Stimulated activated CD8-positive, alpha-beta memory T cell treated with anti-CD3 and anti-CD28 coated beads, Interleukin-7, amount 100 ng/mL, for 48 hours (primary cell): Measurements from ENCODE around the gene ITGB8.
"Not testable (repeated sequence)": the region's sequence is repeated elsewhere in the genome, so short reads cannot be mapped to it uniquely, and the experiment has no call there.

Experiments used
- DNase-seq, 2 donors: peaks; one replicate each; pipeline ENCODE4 v3.0.0-alpha.2; 2020; ENCODE audit warnings: low read depth in 1 of 2; ENCODE audit errors: extremely low read depth in 1 of 2

Gene ITGB8

DNA sequence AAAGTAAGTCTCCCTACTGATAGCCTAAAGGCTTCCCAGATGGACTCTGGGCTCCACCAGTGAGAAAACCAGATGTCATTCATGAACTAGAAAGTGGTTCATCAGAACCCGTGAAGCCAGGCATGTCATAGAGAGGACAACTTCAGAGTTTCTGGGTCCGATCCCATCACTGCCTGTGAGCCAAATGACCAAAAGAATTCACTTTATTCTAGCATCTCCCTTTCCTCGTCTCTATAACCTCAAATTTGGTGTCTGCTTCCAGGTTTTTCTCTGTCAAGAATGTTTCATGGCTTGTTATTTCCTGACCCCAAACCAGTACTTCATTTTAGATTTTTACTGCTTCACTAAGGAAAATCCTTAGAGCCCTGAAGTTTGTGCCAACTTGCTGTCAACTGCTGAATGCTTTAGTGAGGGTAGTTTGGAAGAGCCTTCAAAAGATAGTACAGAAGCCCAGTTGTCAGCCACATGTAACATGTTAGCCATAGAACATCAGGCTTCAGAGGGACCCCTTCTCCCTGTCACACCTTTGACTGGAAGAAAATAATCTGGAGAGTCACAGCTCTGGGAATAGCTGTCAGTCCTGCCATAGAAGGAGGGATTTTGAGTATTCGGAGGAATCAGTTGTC is 34.0 kb downstream of the ITGB8 start:
- DNase-seq, result no peak

DNA sequence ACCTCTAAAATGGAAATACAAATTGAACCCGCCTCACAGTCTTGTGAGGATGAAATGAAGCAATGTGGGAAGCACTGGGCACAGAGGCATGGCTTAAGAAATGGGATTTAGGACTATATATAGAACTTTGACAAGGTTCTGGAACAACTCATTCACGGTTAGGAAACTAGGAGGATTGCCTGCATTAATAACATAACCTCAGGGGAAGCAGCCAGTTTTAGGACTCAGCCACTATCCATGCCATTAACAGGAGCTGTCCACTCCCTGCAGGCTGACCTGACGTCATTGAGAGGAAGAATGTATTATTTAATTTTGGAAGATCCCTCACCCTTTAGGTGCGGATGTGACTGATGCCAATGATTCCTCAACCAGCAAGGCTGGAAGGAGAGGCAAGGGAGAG is 34.8 kb downstream of the ITGB8 start:
- no peak for DNase-seq

DNA sequence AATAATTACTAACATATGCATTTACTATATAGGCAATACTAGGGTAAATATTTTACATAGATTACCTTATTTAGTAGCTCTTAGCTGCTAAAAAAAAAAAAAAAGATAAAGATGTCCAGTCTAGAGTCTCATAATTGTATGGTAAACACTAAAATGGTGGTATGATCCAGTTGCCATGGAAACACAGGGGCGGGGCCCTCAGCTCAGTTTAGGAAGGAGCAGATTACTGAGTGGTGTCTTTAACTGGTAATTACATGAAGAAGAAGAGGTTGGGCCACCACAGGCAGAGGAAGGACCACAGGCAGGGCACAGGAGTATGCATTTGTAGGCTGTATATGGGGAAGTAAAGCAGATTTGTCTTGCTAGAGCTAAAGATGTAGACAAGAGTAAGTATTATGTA is 43.7 kb downstream of the ITGB8 start:
- DNase-seq, result no peak

DNA sequence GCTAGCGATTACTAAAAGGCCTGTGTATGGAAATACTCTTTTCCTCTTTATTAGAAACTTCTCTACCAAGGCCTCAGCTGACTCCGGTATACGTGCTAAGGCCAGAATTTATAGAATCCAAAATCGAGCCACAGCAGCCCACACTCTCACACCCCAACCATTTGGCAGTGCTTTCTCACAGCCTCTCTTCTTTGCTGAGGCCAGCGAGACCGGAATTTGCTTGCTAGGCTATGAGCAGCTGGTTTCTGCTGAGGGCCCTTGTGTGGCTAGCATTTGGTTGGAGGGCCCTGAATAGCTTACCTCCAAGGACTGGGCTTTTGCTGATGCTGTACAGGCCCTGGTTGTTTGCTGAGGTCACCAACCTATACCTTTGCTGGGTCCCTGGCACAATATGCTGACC is 46.1 kb downstream of the ITGB8 start:
- no peak for DNase-seq

DNA sequence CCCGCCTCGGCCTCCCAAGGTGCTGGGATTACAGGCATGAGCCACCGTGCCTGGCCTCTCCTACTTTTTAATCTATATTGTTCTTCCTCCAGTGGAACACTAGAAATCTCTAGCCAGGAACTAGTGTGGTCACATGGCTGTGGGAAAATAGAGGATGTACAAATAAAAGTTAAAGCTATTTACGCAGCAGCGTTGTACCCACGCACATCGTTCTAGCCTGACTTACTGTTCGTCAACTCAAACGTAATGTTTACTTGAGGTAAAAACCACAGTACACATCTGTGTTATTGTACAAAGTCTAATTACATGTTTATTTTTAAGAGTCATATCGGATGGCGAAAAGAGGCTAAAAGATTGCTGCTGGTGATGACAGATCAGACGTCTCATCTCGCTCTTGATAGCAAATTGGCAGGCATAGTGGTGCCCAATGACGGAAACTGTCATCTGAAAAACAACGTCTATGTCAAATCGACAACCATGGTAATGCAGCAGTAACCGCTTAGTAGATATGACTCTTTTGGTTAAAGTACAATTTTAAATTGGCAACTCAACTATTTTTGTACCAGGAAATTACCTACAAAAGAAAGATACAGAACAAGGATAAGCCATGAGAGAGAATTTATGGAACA is 50.8 kb downstream of the ITGB8 start:
- DNase-seq, result no peak

DNA sequence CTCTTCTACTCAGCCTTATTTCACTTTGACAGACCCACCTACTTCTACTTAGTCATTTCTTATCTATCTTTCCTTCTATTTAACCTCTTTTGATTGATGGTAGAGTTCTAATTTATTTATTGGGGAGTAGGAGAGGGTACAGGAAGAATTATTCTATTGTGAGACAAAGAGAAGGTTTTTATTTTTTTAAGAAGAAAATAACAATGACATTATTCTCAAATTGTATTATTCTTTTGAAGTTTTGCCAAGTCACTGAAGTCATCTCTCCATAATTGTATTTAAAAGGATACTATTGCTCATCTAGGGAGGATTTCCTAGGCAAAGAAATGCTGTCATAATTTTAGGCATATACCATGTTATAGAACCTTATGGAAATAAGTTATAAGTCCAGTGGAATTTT is 52.7 kb downstream of the ITGB8 start:
- DNase-seq, result no peak

DNA sequence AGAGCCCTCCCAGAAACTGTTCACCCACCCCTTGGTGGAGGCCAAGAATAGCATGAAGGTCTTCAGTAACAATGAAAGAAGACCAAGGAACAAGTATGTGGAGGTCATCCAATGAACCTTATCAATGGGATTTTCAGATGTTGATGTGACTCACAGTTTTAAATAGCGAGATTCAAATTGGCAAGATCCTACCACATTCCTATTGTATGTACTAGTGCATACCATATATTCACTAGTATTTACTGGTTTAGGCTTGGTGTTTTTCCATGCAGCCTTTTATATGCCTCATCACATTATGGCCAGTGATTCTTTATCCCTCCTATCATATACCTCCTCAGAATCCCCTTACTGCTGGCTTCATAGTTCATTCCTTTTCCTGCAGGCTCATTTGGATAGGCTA is 54.4 kb downstream of the ITGB8 start:
- DNase-seq, result no peak

DNA sequence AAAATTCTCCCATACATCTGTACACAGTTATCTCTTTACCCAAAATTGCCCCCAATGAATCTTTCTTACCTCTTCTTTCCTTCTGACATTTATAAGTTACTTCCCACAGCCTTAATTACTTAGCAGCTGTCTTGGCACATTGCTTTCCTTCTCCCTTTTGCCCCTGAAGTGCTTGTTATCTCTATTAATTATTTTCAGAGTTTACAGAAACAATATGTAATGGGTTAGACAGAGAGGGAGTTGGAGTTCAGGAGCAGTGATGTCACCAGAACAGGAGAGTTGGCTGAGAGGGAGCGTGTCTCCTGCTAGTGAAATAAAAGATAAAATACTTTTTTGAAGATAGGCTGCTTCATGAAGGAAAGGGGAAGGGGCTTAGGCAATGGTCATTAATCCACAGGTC is 57.4 kb downstream of the ITGB8 start:
- DNase-seq, result no peak

DNA sequence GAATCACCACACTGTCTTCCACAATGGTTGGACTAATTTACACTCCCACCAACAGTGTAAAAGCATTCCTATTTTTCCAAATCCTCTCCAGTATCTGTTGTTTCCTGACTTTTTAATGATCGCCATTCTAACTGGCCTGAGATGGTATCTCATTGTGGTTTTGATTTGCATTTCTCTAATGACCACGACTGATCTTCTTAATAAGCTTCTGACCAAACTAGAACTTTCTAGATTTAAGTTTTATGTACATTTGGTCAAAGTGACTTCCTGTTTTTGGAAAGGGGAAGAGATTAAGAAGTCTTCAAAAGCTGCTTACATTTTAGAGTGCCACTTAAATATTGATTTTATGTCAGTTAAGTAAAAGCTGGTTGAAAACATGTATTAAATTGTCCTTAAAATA is 58.5 kb downstream of the ITGB8 start:
- not testable (repeated sequence) for DNase-seq

DNA sequence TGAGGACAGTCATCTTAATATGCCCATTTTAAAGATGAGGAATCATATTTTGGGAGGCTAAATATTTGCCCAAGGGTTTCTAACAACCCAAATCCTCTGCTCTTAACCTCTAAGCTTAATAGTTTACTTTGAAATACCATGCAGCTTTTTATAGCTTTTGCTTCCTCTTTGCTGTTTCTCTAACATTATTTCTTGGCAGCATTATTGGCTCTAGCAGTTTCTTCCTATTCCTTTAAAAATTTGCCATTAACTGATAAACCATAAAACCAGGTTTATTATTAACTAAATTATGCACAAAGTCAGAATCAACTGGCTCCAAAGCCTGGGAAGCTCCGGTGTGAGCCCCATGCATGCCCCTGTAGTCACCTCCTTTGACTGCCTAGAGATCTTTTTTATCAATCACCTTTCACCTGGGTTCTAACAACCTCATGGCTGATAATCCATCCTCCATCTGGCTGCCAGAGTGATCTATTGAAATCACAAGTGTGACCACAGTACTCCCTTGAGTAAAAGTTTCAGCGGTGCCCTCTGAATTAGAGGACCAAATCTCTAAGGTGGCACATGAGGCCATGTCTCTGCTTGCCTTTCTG is 62.4 kb downstream of the ITGB8 start:
- DNase-seq, result no peak

DNA sequence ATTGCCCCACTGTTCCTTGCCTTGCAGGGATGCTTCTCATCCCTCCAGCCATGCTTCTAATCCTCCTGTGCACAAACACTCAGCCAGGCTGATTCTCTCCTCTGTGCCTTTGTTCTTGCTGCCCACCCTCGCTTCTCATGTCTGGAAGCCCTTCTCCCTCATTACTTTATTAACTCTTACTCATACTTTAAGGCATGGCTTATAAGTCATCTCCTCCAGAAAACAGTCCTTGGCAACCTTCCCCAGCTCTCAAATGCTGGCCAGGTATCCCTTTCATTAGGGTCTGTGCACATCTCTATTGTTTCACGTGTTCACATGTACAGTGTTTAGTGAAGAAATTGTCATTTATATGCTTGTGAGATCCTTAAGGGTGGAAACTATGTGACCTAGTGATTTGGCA is 62.9 kb downstream of the ITGB8 start:
- no peak for DNase-seq

DNA sequence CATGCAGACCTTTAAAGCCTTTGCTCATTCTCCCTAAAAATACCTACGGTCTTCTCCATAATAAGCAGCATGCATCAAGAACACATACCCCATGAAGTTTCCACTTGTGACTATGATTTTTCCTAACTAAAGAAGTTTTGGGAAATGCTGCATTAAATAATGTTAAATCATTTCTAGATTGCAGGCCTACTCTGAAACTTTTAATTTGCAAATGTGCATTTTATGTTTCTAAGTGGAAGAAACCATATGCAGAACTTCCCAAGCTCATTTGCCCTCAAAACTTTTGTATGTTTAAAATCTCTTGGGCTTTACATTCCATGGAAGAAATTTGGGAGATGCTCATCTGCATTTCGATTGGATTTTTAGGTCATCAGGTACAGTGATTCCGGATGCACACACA is 63.6 kb downstream of the ITGB8 start:
- no peak for DNase-seq

DNA sequence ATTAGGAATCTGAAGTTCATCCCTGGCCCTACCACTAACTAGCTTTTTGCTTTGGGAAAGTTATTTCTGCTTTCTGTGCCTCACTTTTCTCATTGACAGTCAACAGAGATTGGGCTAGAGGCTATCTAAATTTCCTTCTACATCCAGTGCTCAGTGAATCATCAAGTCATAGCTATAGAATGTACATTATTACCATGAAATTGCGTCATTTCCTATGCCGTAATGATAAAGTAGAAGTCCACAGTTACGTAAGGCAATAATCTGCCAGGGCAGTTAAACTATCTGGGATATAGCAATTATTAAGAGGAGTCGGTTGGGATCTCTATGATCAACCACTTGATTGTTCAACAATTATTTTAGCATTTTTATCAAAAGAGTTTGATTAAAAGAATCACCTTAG is 64.4 kb downstream of the ITGB8 start:
- no peak for DNase-seq

DNA sequence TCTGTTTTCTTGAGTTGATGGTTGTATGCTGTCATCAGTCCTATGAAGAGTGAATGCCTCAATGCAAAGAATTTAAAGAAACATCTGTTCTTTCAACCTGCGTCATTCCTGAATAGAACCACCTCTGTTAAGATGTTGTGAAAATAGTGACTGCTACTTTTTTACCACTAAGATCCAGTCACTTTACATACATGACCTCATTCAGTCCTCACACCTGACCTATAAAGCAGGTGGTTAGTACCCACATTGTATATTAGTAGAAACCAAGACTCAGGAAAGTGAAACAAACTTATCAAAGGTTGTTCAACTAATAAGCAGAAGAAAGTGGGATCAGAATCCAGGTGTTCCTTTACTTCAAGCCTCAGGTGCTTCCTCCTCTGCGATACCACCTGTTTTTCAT is 64.8 kb downstream of the ITGB8 start:
- DNase-seq, result no peak

DNA sequence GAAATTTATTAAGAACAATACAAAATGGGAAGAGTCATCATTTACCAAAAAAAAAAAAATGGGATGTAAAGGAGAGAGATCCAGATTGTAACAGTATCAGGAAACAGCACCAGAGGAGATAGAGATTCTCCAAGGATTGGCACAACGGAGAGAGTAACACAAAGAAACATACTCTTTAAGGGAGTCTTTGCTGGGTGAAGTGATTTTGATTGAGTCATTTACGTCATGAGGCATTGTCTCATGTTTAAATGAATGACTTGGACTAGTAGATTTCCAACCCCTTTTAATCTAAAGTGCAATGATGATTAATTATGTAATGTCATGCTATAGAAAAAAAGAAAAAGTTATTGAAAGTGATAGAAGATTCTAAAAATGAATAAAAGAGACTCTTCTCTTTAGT is 68.8 kb downstream of the ITGB8 start:
- DNase-seq, result no peak

DNA sequence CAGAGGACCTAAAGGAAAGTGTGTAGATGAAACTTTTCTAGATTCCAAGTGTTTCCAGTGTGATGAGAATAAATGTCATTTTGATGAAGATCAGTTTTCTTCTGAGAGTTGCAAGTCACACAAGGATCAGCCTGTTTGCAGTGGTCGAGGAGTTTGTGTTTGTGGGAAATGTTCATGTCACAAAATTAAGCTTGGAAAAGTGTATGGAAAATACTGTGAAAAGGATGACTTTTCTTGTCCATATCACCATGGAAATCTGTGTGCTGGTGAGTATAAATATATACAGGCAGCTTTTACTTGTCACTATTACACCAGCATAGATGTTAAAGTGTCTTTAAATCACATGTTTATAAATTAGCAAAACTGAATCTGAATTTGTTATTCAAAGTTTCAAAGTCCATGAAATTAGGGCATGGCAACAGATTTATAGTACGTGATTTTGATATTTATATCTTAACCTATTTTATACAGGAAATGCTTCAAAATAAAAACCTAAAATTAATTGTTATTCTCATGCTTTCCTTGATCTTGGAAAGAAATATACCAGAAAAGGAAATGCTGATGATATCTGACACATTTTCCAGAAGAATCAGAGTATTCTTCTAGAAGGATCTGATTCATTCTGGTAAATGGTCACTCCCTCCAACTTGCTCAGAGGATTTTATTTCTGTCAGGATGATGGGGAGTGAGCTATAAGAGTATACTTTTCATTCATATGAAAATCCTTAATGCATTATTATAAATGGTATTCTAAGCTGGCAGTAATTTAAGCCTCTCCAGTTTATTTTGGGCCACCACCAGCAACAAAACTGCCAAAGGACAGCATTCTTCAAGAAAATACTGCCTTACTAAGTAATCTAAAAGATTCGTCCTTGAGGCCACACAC is 71.4 kb downstream of the ITGB8 start:
- no peak for DNase-seq

DNA sequence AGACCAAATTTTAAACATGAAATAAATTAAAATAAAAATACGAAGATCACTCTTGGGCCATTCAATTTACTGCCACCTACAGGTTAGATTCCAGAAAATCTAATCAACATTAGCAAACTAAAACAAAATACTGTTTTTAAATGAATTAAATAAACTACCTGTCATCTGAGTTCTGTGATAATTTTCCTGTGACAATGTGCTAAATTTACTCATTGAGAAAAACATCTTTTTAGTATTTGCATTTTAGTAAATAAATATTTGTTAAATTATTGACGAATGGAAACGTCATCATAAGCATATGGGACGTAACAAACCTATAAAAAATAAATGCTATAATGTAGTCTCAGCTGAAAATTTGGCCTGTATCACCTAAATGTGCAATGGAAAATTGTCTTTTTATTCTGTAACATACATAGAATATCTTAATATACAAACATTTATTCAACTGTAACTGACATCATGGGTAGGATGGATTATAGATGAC is 72.1 kb downstream of the ITGB8 start:
- DNase-seq, result no peak

DNA sequence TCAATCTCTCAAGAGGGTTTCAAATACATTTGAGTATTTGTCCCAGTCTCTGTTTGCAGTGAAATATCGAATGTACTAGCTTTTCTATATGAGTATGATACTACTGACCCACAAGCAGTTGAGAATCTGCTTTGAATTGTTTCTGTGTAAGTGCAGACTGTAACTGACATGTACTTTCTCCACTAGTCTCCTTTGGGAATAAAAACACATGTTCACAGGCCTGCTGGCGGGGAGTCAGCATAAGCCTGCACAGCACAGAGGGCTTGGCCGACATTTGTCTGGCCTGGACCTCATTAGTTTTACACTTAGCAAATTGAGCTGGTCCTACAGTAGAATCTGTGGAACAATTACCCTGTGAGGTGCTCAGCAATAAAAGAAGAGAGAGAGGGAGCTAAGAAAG is 72.6 kb downstream of the ITGB8 start:
- DNase-seq, result no peak

DNA sequence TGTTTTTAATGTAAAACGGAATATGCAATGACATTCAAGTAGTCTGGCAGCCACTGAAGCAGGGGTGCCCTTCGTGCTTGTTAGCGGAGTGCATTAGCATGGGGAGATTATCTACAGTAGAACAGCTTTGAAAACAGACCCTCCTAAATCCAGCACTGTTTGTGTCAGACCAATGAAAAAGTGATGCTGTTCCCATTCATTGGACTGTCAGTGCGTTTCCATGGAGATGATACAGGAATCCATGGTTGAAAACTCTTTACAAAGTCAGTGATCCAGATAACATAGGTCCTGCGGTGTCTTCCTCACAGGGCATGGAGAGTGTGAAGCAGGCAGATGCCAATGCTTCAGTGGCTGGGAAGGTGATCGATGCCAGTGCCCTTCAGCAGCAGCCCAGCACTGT is 73.6 kb downstream of the ITGB8 start:
- no peak for DNase-seq

DNA sequence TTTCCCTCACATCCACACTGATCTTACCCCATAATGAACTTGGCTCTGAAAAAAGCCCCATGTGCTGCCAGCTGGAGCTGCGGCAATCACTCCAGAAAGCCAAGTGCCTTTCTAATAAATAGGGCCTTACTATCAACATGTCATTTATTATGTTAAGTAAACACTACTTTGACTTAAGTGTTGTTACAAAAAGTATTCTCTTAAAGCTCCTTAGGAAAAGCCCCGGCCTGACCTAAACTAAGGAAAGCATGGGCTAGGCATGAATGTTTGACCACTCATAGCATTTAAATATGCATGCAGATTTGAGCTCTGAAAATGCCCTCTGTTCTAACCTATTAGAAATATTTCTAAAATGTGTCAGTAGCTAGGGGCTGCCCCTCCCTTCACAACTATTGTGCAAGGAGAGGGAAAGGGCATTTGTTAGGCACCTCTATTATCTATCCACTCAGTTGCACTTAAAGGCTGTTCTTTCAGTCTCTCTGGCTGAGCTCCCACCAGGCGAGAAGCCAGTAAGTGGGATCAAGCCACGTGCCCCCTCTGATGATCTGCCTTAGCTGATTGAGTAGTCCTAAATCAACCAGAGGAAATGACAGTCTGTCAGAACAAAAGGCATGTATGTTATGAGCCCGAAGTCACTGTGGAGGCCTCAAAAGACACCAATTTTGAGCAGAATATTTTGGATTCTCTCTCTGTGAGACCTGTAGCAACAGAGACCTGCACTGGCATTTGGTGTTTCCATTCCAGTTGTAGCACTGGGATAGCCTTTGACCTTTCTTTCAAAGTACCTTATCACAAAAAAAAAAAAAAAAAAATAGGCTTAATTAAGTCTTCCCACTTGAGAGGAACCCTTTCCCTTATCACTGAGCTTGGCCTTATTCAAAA is 77.1 kb downstream of the ITGB8 start:
- DNase-seq, result no peak

DNA sequence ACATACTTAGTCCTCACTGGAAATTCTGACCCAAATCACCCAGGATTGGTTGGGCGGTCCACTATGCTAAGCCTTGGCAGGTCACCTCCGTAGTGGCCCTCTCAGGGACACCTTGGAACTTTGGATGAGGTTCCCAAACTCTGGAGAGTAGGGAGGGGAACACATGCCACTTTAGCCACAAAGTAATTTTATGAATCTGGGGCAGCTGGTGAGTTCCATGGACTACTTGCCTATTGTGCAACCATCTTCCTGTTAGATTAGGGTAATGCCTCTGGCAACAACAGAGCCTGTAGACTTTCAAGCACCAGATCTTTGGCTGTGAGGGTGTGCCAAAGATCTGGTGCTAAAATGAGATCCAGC is 77.7 kb downstream of the ITGB8 start:
- no peak for DNase-seq
